A549 treated with Mapracorat at 1 μM for 4 hours (cell line): ENCODE data around the gene RPS27. TPM values are rescaled to one million over a fixed set of nuclear protein-coding genes. Genes with fewer than 3 reads are reported as not detected.

Experiments
- total RNA-seq: library from RNA; stranded (reverse); fragments of 200-300 nt; extraction: Qiagen RNA extraction; gene quantifications from 5 replicates; pipeline ENCODE4 v1.2.3, GENCODE V29; 2022

RPS27 gene
- total RNA-seq = 4,081 to 8,275 TPM (median 4,317 TPM) in 5 replicates

GRCh38 chr1:153990468-153991150, at the start of gene RPS27:
RPS27 (plus strand) TSS chr1:153990762; CDS start chr1:153990797, 35 bp downstream.

GRCh38 chr1:153946622-153947241, 43.8 kb upstream of the RPS27 start, which contains the start of gene DENND4B:
DENND4B (minus strand) TSS chr1:153946718; CDS start chr1:153944374, 2,344 bp downstream.

GRCh38 chr1:153958111-153958960, 32.2 kb upstream of the RPS27 start, which contains the start of gene CRTC2:
CRTC2 (minus strand) TSS chr1:153958612; CDS start chr1:153958497, 115 bp downstream.

GRCh38 chr1:153963030-153963849, 27.3 kb upstream of the RPS27 start, which contains the start of gene SLC39A1:
SLC39A1 (minus strand) TSS chr1:153963537; CDS start chr1:153962715, 822 bp downstream.

GRCh38 chr1:153967107-153967999, 23.2 kb upstream of the RPS27 start, which contains the start of gene CREB3L4:
CREB3L4 (plus strand) TSS chr1:153967902; CDS start chr1:153968526, 624 bp downstream.

GRCh38 chr1:153977250-153978240, 13.0 kb upstream of the RPS27 start, which contains the start of gene JTB:
JTB (minus strand) TSS chr1:153977674; CDS start chr1:153977252, 422 bp downstream.

GRCh38 chr1:153985941-153986761, 4.4 kb upstream of the RPS27 start, which contains the start of gene RAB13:
RAB13 (minus strand) TSS chr1:153986339; CDS start chr1:153986236, 103 bp downstream.

Other genes with a start within 250 kb of the RPS27 start
- gene SLC27A3, start 215.4 kb upstream of the RPS27 start, total RNA-seq = 0.82 to 1.8 TPM (median 1.4 TPM) in 5 replicates
- 9.0 to 11.2 TPM (median 9.2 TPM) in 5 replicates for gene GATAD2B, start 67.8 kb upstream of the RPS27 start, total RNA-seq
- gene DENND4B, start 44.0 kb upstream of the RPS27 start, total RNA-seq = 25.0 to 37.8 TPM (median 32.5 TPM) in 5 replicates
- 31.8 to 42.9 TPM (median 39.7 TPM) in 5 replicates for gene CRTC2, start 32.1 kb upstream of the RPS27 start, total RNA-seq
- 148 to 165 TPM (median 161 TPM) in 5 replicates for gene SLC39A1, start 27.2 kb upstream of the RPS27 start, total RNA-seq
- gene CREB3L4, start 22.9 kb upstream of the RPS27 start, total RNA-seq = 8.8 to 11.0 TPM (median 9.3 TPM) in 5 replicates
- 107 to 160 TPM (median 148 TPM) in 5 replicates for gene JTB, start 13.1 kb upstream of the RPS27 start, total RNA-seq
- 129 to 156 TPM (median 135 TPM) in 5 replicates for gene RAB13, start 4.4 kb upstream of the RPS27 start, total RNA-seq
- not detected in 5 replicates for gene NUP210L, start 164.3 kb downstream of the RPS27 start, total RNA-seq
- gene TPM3, start 201.3 kb downstream of the RPS27 start, total RNA-seq = 457 to 636 TPM (median 497 TPM) in 5 replicates
- not detected in 5 replicates for gene CFAP141, start 215.6 kb downstream of the RPS27 start, total RNA-seq
- 98.8 to 108 TPM (median 101 TPM) in 5 replicates for gene UBAP2L, start 230.2 kb downstream of the RPS27 start, total RNA-seq